Mammary epithelial cell (primary cell): Measurements from ENCODE around the gene PDE9A.

Experiments
- CTCF ChIP-seq, 2 donors: IDR thresholded peaks in 1 of 2; conservative IDR thresholded peaks in 1 of 2; 2 replicates each; pipeline ENCODE4 v1.5.1; 2011 to 2012; ENCODE audit warnings: inconsistent platforms in 2 of 2, low read length in 2 of 2, mild to moderate bottlenecking in 2 of 2, control low read depth in 1 of 2, low read depth in 1 of 2; ENCODE audit not compliant: insufficient read depth in 1 of 2; ENCODE audit errors: extremely low read depth in 1 of 2
- EZH2 ChIP-seq: IDR thresholded peaks from 2 replicates; pipeline ENCODE4 v1.6.1; 2012; ENCODE audit warnings: low read length, inconsistent platforms, borderline replicate concordance

GRCh38 chr21:42694751-42695696, 41.6 kb downstream of the PDE9A start:
- TF ChIP-seq CTCF (conservative IDR thresholded peaks at IDR 0.05 in 1 of 2, IDR thresholded peaks at IDR 0.05 in 1 of 2; ENCODE audit: extremely low read depth in 1 of 2, insufficient read depth in 1 of 2, low read depth in 1 of 2, low read length in 2 of 2) (no peak), EZH2 (no peak)
